BE2C (cell line): ENCODE measurements around the gene MAGI1.

Experiments
- DNase-seq: peaks from one replicate; pipeline ENCODE4 v3.0.0-alpha.2; 2020
- H3K27me3 ChIP-seq: fragments of 250-450 bp; sonication (Bioruptor Pico); 2 replicates; pipeline ENCODE4 v1.5.1; 2020; ENCODE audit warnings: mild to moderate bottlenecking
- H3K36me3 ChIP-seq: fragments of 250-450 bp; sonication (Bioruptor Pico); 2 replicates; pipeline ENCODE4 v1.5.1; 2020; ENCODE audit warnings: mild to moderate bottlenecking
- H3K4me1 ChIP-seq: fragments of 250-450 bp; sonication (Bioruptor Pico); 2 replicates; pipeline ENCODE4 v1.5.1; 2020
- H3K4me3 ChIP-seq: 2 replicates; pipeline ENCODE4 v1.5.1; 2011; ENCODE audit warnings: low read depth, low read length
- H3K9me3 ChIP-seq: fragments of 250-450 bp; sonication (Bioruptor Pico); 2 replicates; pipeline ENCODE4 v1.5.1; 2020
- CTCF ChIP-seq: IDR thresholded peaks from 2 replicates; pipeline ENCODE4 v1.5.1; 2012; ENCODE audit warnings: mild to moderate bottlenecking, low read depth, low read length

MAGI1 gene

GRCh38 chr3:65667963-65668362 is 370.8 kb downstream of the MAGI1 start:
- DNase-seq, result no peak
- H3K27me3 ChIP-seq, result no peaks in the 10 kb centered on the region
- H3K4me3 ChIP-seq, result no peak overlapping the region
- H3K9me3 ChIP-seq, result no peaks in the 10 kb centered on the region; the same call in 1 of the 2 replicates
- H3K4me1 ChIP-seq, result no peaks in the 10 kb centered on the region
- no peaks in the 10 kb centered on the region for H3K36me3 ChIP-seq
- TF ChIP-seq CTCF, result no peak

- Histone ChIP-seq H3K4me3 (no peak overlapping the region), H3K27me3 (no peaks in the 10 kb centered on the region)
- no peak for DNase-seq
These were observed 372.1 kb downstream of the MAGI1 start for GRCh38 chr3:65666448-65667091.

GRCh38 chr3:65665915-65666314 is 372.8 kb downstream of the MAGI1 start:
- H3K4me3 ChIP-seq, result no peak overlapping the region
- H3K4me1 ChIP-seq, result no peaks in the 10 kb centered on the region
- no peaks in the 10 kb centered on the region for H3K27me3 ChIP-seq
- no peaks in the 10 kb centered on the region; the same call in 1 of the 2 replicates for H3K9me3 ChIP-seq
- no peaks in the 10 kb centered on the region for H3K36me3 ChIP-seq
- no peak for TF ChIP-seq CTCF
- no peak for DNase-seq

More at GRCh38 chr3:65666448-65667091, 372.1 kb downstream of the MAGI1 start:
- Histone ChIP-seq H3K4me1 (no peaks in the 10 kb centered on the region), H3K36me3 (no peaks in the 10 kb centered on the region), H3K9me3 (no peaks in the 10 kb centered on the region; the same call in 1 of the 2 replicates)
- peak; percentile 38 for TF ChIP-seq CTCF

- H3K36me3 ChIP-seq, result no peaks in the 10 kb centered on the region
- H3K4me1 ChIP-seq, result no peaks in the 10 kb centered on the region
- H3K27me3 ChIP-seq, result no peaks in the 10 kb centered on the region
- H3K4me3 ChIP-seq, result no peak overlapping the region
- no peaks in the 10 kb centered on the region; the same call in 1 of the 2 replicates for H3K9me3 ChIP-seq
- no peak for TF ChIP-seq CTCF
- no peak for DNase-seq
These were observed 373.8 kb downstream of the MAGI1 start for GRCh38 chr3:65664931-65665330.

GRCh38 chr3:65664446-65664845 is 374.3 kb downstream of the MAGI1 start:
- no peak for DNase-seq
- H3K4me3 ChIP-seq, result no peak overlapping the region
- H3K4me1 ChIP-seq, result no peaks in the 10 kb centered on the region
- no peaks in the 10 kb centered on the region; the same call in 1 of the 2 replicates for H3K9me3 ChIP-seq
- no peaks in the 10 kb centered on the region for H3K36me3 ChIP-seq
- TF ChIP-seq CTCF, result no peak
- H3K27me3 ChIP-seq, result no peaks in the 10 kb centered on the region

- H3K4me1 ChIP-seq, result no peaks in the 10 kb centered on the region
- DNase-seq, result no peak
- no peaks in the 10 kb centered on the region for H3K9me3 ChIP-seq
- no peak for TF ChIP-seq CTCF
- no peaks in the 10 kb centered on the region for H3K36me3 ChIP-seq
- H3K4me3 ChIP-seq, result no peak overlapping the region
- H3K27me3 ChIP-seq, result no peaks in the 10 kb centered on the region
These were observed 376.6 kb downstream of the MAGI1 start for GRCh38 chr3:65662095-65662494.
